Measurements from ENCODE around the gene RRP36.

The RRP36 gene

GRCh38 chr6:43016943-43017334, 4.5 kb upstream of the RRP36 start:
- no peak for DNase-seq
- no peak for TF ChIP-seq CTCF (IDR thresholded peaks at IDR 0.05; ENCODE audit: low read depth, low read length)
- Histone ChIP-seq H3K36me3 (peaks cover 6% of the 10 kb centered on the region; the same call in 1 of the 2 replicates), H3K4me3 (ENCODE audit: low read depth, low read length) (no peak overlapping the region), H3K27me3 (no peaks in the 10 kb centered on the region), H3K9me3 (no peaks in the 10 kb centered on the region), H3K4me1 (peaks cover 3% of the 10 kb centered on the region; the same call in 1 of the 2 replicates)

- Histone ChIP-seq H3K9me3 (no peaks in the 10 kb centered on the region), H3K4me3 (ENCODE audit: low read depth, low read length) (no peak overlapping the region), H3K36me3 (peaks cover 6% of the 10 kb centered on the region; the same call in 1 of the 2 replicates), H3K4me1 (peaks cover 3% of the 10 kb centered on the region; the same call in 1 of the 2 replicates), H3K27me3 (no peaks in the 10 kb centered on the region)
- DNase-seq: no peak
- TF ChIP-seq CTCF (IDR thresholded peaks at IDR 0.05; ENCODE audit: low read depth, low read length): no peak
Observed at GRCh38 chr6:43019152-43019551, 2.3 kb upstream of the RRP36 start.

- Histone ChIP-seq H3K36me3 (peaks cover 16% of the 10 kb centered on the region), H3K9me3 (no peaks in the 10 kb centered on the region), H3K4me1 (peaks cover 3% of the 10 kb centered on the region; the same call in 1 of the 2 replicates), H3K4me3 (ENCODE audit: low read depth, low read length) (no peak overlapping the region), H3K27me3 (no peaks in the 10 kb centered on the region)
- TF ChIP-seq CTCF (IDR thresholded peaks at IDR 0.05; ENCODE audit: low read depth, low read length): no peak
- no peak for DNase-seq
Observed at GRCh38 chr6:43020052-43020705, 1.2 kb upstream of the RRP36 start.

GRCh38 chr6:43020847-43021246, 576 bp upstream of the RRP36 start:
- Histone ChIP-seq H3K9me3 (no peaks in the 10 kb centered on the region), H3K4me3 (ENCODE audit: low read depth, low read length) (peak overlapping the region; percentile 99), H3K4me1 (peaks cover 3% of the 10 kb centered on the region; the same call in 1 of the 2 replicates), H3K27me3 (no peaks in the 10 kb centered on the region), H3K36me3 (peaks cover 19% of the 10 kb centered on the region)
- no peak for DNase-seq
- TF ChIP-seq CTCF (IDR thresholded peaks at IDR 0.05; ENCODE audit: low read depth, low read length): no peak

GRCh38 chr6:43024436-43024835, 3.0 kb downstream of the RRP36 start:
- Histone ChIP-seq H3K27me3 (no peaks in the 10 kb centered on the region), H3K4me3 (ENCODE audit: low read depth, low read length) (no peak overlapping the region), H3K9me3 (no peaks in the 10 kb centered on the region), H3K36me3 (peaks cover 48% of the 10 kb centered on the region), H3K4me1 (peaks cover 3% of the 10 kb centered on the region; the same call in 1 of the 2 replicates)
- no peak for TF ChIP-seq CTCF (IDR thresholded peaks at IDR 0.05; ENCODE audit: low read depth, low read length)
- DNase-seq: no peak

GRCh38 chr6:43026365-43026764, 4.9 kb downstream of the RRP36 start:
- H3K4me1 ChIP-seq: no peaks in the 10 kb centered on the region
- no peak for TF ChIP-seq CTCF (IDR thresholded peaks at IDR 0.05; ENCODE audit: low read depth, low read length)
- no peak for DNase-seq
- H3K4me3 ChIP-seq (ENCODE audit: low read depth, low read length): no peak overlapping the region
- H3K36me3 ChIP-seq: peaks cover 60% of the 10 kb centered on the region
- H3K27me3 ChIP-seq: no peaks in the 10 kb centered on the region
- no peaks in the 10 kb centered on the region for H3K9me3 ChIP-seq

Measured in BE2C (cell line).